Activated naive CD8-positive, alpha-beta T cell treated with anti-CD3 and anti-CD28 coated beads, Interleukin-2, amount 50 U/mL, for 16 hours (primary cell): Measurements from ENCODE around the gene PCDHA7.
"Not testable (repeated sequence)": the region's sequence is repeated elsewhere in the genome, so short reads cannot be mapped to it uniquely, and the experiment has no call there.

ENCODE experiments used
- DNase-seq: peaks from one replicate; pipeline ENCODE4 v3.0.0-alpha.2; 2020; ENCODE audit warnings: low read depth, low spot score

The PCDHA7 gene

DNA sequence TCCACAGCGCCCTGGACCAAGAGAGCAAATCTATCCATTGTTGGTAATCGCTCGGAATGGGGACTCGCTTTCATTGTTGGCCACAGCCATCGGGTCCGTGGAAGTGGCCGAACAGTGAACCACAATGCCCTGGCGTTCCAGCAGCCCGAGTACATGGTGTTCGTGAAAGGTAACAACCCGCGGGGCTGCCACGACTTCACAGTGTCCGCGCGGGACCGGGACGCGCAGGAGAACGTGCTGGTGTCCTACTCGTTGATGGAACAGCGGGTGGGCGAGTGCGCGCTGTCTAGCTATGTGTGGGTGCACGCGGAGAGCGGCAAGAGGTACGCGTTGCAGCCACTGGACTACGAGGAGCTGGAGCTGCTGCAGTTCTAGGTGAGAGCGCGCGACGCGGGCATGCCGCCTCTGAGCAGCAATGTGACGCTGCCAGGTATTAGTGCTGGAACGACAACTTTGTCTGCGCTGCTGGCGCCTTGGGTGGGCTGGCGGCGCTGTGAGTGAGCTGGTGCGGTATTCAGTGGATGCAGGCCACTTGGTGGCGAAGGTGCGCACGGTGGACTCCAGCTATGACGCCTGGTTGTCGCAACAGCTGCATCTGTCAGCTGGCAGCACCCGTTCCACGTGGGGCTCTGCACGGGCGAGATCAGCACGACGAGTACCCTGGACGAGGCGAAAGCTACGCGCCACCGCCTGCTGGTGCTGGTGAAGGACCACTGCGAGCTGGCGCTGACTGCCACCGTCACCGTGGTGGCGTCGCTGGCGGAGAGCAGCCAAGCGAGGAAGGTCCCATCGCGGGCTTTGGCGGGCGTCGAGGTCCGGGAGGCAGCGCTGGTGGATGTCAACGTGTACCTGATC is 28.6 kb downstream of the PCDHA7 start:
- no peak for DNase-seq

DNA sequence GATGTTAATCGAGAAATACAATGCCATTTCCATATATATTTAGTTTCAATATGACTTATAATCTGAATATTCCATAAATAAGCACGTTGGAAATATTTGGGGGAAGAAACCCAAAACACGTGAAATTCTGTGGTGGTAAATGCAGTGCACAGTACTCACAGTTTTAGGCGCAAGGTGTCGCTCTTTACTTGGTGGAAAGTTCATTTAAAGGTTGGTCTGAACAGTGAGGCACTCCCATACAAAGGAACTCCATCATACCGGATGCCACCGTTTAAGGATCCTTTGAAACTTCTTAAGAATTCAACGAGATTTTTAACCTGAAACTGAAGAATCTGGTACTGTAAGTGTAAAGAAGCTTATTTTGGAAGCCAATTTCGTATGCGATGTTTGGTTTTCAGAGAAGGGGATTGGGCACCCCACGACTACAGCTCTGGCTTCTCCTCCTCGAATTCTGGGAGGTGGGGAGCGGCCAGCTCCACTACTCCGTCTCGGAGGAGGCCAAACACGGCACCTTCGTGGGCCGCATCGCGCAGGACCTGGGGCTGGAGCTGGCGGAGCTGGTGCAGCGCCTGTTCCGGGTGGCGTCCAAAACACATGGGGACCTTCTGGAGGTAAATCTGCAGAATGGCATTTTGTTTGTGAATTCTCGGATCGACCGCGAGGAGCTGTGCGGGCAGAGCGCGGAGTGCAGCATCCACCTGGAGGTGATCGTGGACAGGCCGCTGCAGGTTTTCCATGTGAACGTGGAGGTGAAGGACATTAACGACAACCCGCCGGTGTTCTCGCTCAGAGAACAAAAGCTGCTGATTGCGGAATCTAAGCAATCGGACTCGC is 34.9 kb downstream of the PCDHA7 start, which contains the start of gene PCDHA11:
Gene PCDHA11 (plus strand): TSS at position 237 of the 834 bp plus-strand sequence. CDS start 147 bp downstream, at position 384.
- DNase-seq: no peak

DNA sequence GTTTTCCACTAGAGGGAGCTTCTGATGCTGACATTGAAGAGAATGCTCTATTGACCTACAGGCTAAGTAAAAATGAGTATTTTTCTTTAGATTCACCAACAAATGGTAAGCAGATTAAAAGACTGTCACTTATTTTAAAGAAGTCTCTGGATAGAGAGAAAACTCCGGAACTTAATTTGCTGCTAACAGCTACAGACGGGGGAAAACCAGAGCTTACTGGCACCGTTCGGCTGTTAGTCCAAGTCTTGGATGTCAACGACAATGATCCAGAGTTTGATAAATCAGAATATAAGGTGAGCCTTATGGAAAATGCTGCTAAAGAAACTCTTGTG is 35.5 kb downstream of the PCDHA7 start:
- DNase-seq: no peak

DNA sequence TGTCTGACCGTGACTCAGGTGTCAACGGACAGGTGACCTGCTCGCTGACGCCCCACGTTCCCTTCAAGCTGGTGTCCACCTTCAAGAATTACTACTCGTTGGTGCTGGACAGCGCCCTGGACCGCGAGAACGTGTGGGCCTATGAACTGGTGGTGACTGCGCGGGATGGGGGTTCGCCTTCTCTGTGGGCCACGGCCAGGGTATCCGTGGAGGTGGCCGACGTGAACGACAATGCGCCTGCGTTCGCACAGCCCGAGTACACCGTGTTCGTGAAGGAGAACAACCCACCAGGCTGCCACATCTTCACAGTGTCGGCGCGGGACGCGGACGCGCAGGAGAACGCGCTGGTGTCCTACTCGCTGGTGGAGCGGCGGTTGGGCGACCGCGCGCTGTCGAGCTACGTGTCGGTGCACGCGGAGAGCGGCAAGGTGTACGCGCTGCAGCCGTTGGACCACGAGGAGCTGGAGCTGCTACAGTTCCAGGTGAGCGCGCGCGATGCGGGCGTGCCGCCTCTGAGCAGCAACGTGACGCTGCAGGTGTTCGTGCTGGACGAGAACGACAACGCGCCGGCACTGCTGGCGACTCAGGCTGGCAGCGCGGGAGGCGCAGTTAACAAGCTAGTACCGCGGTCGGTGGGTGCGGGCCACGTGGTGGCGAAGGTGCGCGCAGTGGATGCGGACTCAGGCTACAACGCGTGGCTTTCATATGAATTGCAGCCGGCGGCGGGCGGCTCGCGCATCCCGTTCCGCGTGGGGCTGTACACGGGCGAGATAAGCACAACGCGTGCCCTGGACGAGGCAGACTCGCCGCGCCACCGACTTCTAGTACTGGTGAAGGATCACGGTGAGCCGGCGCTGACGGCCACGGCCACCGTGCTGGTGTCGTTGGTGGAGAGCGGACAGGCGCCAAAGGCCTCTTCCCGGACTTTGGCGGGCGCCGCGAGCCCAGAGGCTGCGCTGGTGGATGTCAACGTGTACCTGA is 36.4 kb downstream of the PCDHA7 start:
- DNase-seq: no peak

DNA sequence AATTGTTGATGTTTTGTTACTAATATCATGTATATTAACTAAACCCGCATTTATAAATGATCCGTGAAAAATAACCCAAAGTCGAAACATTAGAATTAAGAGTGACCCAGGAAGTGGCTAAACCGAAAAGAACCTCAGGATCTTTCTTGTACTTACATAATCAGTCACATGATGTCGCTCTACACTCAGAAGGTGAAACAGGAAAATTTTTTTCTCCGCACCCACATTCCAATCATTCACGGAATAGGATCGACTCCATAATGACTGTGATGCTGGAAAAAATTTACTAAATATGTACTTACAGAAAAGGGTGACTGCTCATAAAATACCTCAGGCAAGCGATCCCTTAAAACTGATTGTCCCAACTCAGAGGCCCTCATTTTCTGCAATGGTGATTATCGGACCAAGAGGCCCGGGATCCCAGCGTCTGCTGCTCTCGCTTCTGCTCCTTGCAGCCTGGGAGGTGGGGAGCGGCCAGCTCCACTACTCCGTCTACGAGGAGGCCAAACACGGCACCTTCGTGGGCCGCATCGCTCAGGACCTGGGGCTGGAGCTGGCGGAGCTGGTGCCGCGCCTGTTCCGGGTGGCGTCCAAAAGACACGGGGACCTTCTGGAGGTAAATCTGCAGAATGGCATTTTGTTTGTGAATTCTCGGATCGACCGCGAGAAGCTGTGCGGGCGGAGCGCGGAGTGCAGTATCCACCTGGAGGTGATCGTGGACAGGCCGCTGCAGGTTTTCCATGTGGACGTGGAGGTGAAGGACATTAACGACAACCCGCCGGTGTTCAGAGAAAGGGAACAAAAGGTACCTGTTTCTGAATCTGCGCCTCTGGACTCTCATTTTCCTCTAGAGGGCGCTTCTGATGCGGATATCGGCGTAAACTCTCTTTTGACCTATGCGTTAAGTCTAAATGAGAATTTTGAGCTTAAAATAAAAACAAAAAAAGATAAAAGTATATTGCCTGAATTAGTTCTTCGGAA is 41.3 kb downstream of the PCDHA7 start, which contains the start of gene PCDHA12:
Gene PCDHA12 (plus strand): TSS at position 224 of the 981 bp plus-strand sequence. CDS start 165 bp downstream, at position 389.
- no peak for DNase-seq

DNA sequence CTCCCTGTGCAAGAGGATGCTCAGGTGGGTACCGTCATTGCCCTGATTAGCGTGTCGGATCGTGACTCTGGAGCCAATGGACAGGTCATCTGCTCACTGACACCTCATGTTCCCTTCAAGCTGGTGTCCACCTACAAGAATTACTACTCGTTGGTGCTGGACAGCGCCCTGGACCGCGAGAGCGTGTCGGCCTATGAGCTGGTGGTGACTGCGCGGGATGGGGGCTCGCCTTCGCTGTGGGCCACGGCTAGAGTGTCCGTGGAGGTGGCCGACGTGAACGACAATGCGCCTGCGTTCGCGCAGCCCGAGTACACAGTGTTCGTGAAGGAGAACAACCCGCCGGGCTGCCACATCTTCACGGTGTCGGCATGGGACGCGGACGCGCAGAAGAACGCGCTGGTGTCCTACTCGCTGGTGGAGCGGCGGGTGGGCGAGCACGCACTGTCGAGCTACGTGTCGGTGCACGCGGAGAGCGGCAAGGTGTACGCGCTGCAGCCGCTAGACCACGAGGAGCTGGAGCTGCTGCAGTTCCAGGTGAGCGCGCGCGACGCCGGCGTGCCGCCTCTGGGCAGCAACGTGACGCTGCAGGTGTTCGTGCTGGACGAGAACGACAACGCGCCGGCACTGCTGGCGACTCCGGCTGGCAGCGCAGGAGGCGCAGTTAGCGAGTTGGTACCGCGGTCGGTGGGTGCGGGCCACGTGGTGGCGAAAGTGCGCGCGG is 42.6 kb downstream of the PCDHA7 start:
- not testable (repeated sequence) for DNase-seq

DNA sequence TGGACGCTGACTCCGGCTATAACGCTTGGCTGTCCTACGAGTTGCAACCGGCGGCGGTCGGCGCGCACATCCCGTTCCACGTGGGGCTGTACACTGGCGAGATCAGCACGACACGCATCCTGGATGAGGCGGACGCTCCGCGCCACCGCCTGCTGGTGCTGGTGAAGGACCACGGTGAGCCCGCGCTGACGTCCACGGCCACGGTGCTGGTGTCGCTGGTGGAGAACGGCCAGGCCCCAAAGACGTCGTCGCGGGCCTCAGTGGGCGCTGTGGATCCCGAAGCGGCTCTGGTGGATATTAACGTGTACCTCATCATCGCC is 43.2 kb downstream of the PCDHA7 start:
- DNase-seq: no peak

DNA sequence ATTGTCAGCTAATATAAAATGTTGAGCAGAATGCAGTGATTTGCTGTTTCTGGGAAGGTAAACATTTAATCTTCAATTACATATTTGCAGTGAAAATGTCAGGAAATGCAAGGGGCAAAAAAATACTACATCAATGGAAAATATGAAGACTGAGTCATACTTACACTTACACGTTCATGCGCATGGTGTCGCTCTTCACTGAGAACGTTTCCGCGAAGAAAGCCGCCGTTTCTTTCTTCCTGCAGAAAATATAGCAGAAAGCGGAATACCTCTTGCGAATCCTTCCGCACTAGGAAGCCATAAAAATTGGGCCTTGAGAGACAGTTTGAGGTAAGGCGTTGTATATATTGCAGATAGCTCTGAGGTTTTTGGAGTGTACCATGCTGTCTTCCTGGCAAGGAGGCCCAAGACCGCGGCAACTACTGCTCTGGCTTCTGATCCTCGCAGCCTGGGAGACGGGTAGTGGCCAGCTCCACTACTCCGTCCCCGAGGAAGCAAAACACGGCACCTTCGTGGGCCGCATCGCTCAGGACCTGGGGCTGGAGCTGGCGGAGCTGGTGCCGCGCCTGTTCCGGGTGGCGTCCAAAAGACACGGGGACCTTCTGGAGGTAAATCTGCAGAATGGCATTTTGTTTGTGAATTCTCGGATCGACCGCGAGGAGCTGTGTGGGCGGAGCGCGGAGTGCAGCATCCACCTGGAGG is 48.0 kb downstream of the PCDHA7 start, which contains the start of gene PCDHA13:
Gene PCDHA13 (plus strand): TSS at position 236 of the 702 bp plus-strand sequence. CDS start 145 bp downstream, at position 381.
- DNase-seq: no peak

DNA sequence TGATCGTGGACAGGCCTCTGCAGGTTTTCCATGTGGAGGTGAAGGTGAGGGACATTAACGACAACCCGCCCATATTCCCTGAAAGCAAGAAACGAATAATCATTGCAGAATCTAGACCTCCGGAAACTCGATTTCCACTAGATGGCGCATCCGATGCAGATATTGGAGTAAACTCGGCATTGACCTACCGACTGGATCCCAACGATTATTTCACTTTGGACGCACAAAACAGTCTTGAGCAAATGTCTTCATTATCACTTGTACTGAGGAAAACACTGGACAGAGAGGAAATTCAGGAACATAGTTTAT is 48.5 kb downstream of the PCDHA7 start:
- DNase-seq: no peak

DNA sequence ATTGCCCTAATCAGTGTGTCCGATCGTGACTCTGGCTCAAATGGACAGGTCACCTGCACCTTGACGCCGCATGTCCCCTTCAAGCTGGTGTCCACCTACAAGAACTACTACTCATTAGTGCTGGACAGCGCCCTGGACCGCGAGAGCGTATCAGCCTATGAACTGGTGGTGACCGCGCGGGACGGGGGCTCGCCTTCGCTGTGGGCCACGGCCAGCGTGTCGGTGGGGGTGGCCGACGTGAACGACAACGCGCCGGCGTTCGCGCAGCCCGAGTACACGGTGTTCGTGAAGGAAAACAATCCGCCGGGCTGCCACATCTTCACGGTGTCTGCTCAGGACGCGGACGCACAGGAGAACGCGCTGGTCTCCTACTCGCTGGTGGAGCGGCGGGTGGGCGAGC is 49.3 kb downstream of the PCDHA7 start:
- no peak for DNase-seq

DNA sequence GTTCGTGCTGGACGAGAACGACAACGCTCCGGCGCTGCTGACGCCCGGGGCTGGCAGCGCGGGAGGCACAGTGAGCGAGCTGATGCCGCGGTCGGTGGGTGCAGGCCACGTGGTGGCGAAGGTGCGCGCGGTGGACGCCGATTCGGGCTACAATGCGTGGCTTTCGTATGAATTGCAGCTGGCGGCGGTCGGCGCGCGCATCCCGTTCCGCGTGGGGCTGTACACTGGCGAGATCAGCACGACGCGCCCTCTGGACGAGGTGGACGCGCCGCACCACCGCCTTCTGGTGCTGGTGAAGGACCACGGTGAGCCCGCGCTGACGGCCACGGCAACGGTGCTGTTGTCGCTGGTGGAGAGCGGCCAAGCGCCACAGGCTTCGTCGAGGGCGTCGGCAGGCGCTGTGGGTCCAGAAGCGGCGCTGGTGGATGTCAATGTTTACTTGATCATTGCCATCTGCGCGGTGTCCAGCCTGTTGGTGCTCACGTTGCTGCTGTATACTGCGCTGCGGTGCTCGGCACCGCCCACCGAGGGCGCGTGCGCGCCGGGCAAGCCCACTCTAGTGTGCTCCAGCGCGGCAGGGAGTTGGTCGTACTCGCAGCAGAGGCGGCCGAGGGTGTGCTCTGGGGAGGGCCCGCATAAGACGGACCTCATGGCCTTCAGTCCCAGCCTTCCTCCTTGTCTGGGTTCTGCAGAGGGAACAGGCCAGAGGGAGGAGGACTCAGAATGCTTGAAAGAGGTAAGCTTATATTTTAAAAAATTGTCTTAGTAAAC is 50.0 kb downstream of the PCDHA7 start:
- DNase-seq: no peak
